GM19438 (cell line): ENCODE data around the gene SNX30.

Experiments used
- ATAC-seq: cut with Tn5 transposase; IDR thresholded peaks from one replicate; pipeline ENCODE4 v1.9.1; 2021; ENCODE audit warnings: low read depth; ENCODE audit not compliant: unreplicated experiment

The SNX30 gene

GRCh38 chr9:112872019-112872418 lies 121.5 kb downstream of the SNX30 start:
- no peak for ATAC-seq

- ATAC-seq, result no peak
These were observed 123.3 kb downstream of the SNX30 start for GRCh38 chr9:112873773-112874405.

- no peak for ATAC-seq
These were observed 128.2 kb downstream of the SNX30 start for GRCh38 chr9:112878752-112879151.

GRCh38 chr9:112880650-112881049 lies 130.1 kb downstream of the SNX30 start:
- ATAC-seq, result no peak

- no peak for ATAC-seq
These were observed 130.8 kb downstream of the SNX30 start for GRCh38 chr9:112881331-112881730.

GRCh38 chr9:112884101-112884500 lies 133.5 kb downstream of the SNX30 start:
- no peak for ATAC-seq

GRCh38 chr9:112884721-112885120 lies 134.2 kb downstream of the SNX30 start:
- ATAC-seq, result no peak

GRCh38 chr9:112885324-112885723 lies 134.8 kb downstream of the SNX30 start:
- ATAC-seq, result no peak

GRCh38 chr9:112886351-112886750 lies 135.8 kb downstream of the SNX30 start:
- no peak for ATAC-seq

- no peak for ATAC-seq
These were observed 136.8 kb downstream of the SNX30 start for GRCh38 chr9:112887381-112887780.

- ATAC-seq, result no peak
These were observed 139.8 kb downstream of the SNX30 start, which contains the start of gene SLC46A2 for GRCh38 chr9:112890106-112891081. TSS of gene SLC46A2 (minus strand) at chr9:112890876. CDS start at chr9:112890681, 195 bp downstream.

GRCh38 chr9:112891521-112891920 lies 141.0 kb downstream of the SNX30 start:
- ATAC-seq, result no peak

GRCh38 chr9:112892981-112893380 lies 142.4 kb downstream of the SNX30 start:
- ATAC-seq, result no peak

- no peak for ATAC-seq
These were observed 143.5 kb downstream of the SNX30 start for GRCh38 chr9:112894041-112894440.

GRCh38 chr9:112894699-112895098 lies 144.1 kb downstream of the SNX30 start:
- no peak for ATAC-seq

GRCh38 chr9:112896131-112896530 lies 145.6 kb downstream of the SNX30 start:
- no peak for ATAC-seq

GRCh38 chr9:112898872-112899311 lies 148.3 kb downstream of the SNX30 start:
- no peak for ATAC-seq

- no peak for ATAC-seq
These were observed 149.9 kb downstream of the SNX30 start for GRCh38 chr9:112900488-112900887.

GRCh38 chr9:112900901-112901300 lies 150.3 kb downstream of the SNX30 start:
- no peak for ATAC-seq

GRCh38 chr9:112905084-112905483 lies 154.5 kb downstream of the SNX30 start:
- no peak for ATAC-seq

GRCh38 chr9:112911736-112912135 lies 161.2 kb downstream of the SNX30 start:
- no peak for ATAC-seq

GRCh38 chr9:112912636-112913035 lies 162.1 kb downstream of the SNX30 start:
- no peak for ATAC-seq
